GM12801 (cell line): ENCODE results near the gene MAGI1.

Source experiments
- CTCF ChIP-seq: IDR thresholded peaks from one replicate; pipeline ENCODE4 v1.5.1; 2011; ENCODE audit warnings: control low read depth; ENCODE audit not compliant: insufficient read length; ENCODE audit errors: extremely low read depth

MAGI1 gene

GRCh38 chr3:65356331-65357248 is 682.1 kb downstream of the MAGI1 start:
- no peak for TF ChIP-seq CTCF

GRCh38 chr3:65354880-65355279 is 683.8 kb downstream of the MAGI1 start:
- no peak for TF ChIP-seq CTCF

GRCh38 chr3:65352951-65353350 is 685.8 kb downstream of the MAGI1 start:
- no peak for TF ChIP-seq CTCF

- no peak for TF ChIP-seq CTCF
Measured at GRCh38 chr3:65351753-65352152, 687.0 kb downstream of the MAGI1 start.

- TF ChIP-seq CTCF = no peak
Measured at GRCh38 chr3:65350801-65351476, 687.8 kb downstream of the MAGI1 start.

GRCh38 chr3:65348398-65348995 is 690.2 kb downstream of the MAGI1 start:
- TF ChIP-seq CTCF = no peak

- no peak for TF ChIP-seq CTCF
Measured at GRCh38 chr3:65347166-65347565, 691.6 kb downstream of the MAGI1 start.
